Ovary (tissue), 3 donors: ENCODE data around the gene ZBTB24.

Experiments
- POLR2A ChIP-seq: fragments of 450-650 bp; IDR thresholded peaks from one replicate; pipeline ENCODE4 v1.6.1; 2017; ENCODE audit warnings: antibody characterized with exemption, mild to moderate bottlenecking, moderate library complexity
- TF ChIP-seq, protein P1 (sequence below), 3 donors: fragments of 450-650 bp in 2 of 3; fragments of 200-600 bp in 1 of 3; IDR thresholded peaks; one replicate each; pipeline versions ENCODE4 v1.5.1 to v1.8.0; 2016 to 2022; ENCODE audit warnings: antibody characterized with exemption in 3 of 3, mild to moderate bottlenecking in 1 of 3
- donor health status: DM: no; HTN: no; CAD: no.

DNA sequence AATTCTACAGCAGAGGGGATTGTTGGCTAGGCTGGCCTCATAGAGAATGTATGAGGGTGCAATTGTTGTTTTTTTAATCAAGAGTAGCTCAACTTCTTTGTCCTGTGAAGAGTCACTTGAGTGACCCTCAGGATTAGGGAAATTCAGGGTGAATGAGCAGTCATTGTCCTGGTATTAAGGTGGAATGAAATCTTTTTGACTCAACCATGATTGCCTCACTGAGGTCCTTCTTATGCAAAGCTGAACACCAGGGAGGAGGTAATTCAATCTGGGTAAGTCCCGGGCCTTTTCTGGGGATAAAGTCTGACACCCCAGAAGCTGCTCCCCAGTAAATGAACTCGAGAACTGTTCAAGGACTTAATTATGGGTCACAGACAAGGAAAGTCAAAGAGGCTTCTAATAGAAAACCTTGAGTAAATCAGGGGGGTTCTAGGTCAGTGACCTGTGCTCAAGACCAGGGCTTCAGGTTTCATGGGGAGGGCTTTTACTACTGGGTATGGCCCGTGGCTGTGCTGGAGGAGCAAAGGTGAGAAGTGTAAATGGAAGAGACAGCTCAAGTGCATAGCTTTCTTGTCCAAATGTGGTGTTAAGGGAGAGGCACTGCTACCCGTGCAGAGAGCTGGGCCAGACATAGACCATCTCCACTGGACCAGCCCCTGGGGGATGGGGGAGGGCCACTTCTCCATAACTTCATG is 25.3 kb upstream of the ZBTB24 start:
- TF ChIP-seq, protein P1, sequence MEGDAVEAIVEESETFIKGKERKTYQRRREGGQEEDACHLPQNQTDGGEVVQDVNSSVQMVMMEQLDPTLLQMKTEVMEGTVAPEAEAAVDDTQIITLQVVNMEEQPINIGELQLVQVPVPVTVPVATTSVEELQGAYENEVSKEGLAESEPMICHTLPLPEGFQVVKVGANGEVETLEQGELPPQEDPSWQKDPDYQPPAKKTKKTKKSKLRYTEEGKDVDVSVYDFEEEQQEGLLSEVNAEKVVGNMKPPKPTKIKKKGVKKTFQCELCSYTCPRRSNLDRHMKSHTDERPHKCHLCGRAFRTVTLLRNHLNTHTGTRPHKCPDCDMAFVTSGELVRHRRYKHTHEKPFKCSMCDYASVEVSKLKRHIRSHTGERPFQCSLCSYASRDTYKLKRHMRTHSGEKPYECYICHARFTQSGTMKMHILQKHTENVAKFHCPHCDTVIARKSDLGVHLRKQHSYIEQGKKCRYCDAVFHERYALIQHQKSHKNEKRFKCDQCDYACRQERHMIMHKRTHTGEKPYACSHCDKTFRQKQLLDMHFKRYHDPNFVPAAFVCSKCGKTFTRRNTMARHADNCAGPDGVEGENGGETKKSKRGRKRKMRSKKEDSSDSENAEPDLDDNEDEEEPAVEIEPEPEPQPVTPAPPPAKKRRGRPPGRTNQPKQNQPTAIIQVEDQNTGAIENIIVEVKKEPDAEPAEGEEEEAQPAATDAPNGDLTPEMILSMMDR (IDR thresholded peaks at IDR 0.05): no peak
- TF ChIP-seq POLR2A: no peak
